GM15510 (cell line): ENCODE measurements around the gene ZNF438.

Experiments used
- POLR2A ChIP-seq: IDR thresholded peaks from 3 replicates; pipeline ENCODE4 v1.6.1; 2011; ENCODE audit warnings: borderline replicate concordance; ENCODE audit not compliant: insufficient read length; ENCODE audit errors: extremely low read depth

The ZNF438 gene

GRCh38 chr10:30832001-30832748, 199.5 kb downstream of the ZNF438 start:
- no peak for TF ChIP-seq POLR2A

- no peak for TF ChIP-seq POLR2A
Measured at GRCh38 chr10:30831426-30831825, 200.2 kb downstream of the ZNF438 start.

- no peak for TF ChIP-seq POLR2A
Measured at GRCh38 chr10:30830315-30831230, 201.1 kb downstream of the ZNF438 start.

- TF ChIP-seq POLR2A: no peak
Measured at GRCh38 chr10:30829901-30830300, 201.8 kb downstream of the ZNF438 start.

GRCh38 chr10:30828680-30829079, 203.0 kb downstream of the ZNF438 start:
- no peak for TF ChIP-seq POLR2A

GRCh38 chr10:30828164-30828563, 203.5 kb downstream of the ZNF438 start:
- TF ChIP-seq POLR2A: no peak

GRCh38 chr10:30827531-30828120, 204.0 kb downstream of the ZNF438 start:
- no peak for TF ChIP-seq POLR2A

- no peak for TF ChIP-seq POLR2A
Measured at GRCh38 chr10:30826679-30827078, 205.0 kb downstream of the ZNF438 start.

- no peak for TF ChIP-seq POLR2A
Measured at GRCh38 chr10:30825495-30825894, 206.2 kb downstream of the ZNF438 start.

GRCh38 chr10:30825022-30825421, 206.6 kb downstream of the ZNF438 start:
- no peak for TF ChIP-seq POLR2A

- no peak for TF ChIP-seq POLR2A
Measured at GRCh38 chr10:30823651-30824050, 208.0 kb downstream of the ZNF438 start.

- TF ChIP-seq POLR2A: no peak
Measured at GRCh38 chr10:30822693-30823465, 208.8 kb downstream of the ZNF438 start.

- TF ChIP-seq POLR2A: no peak
Measured at GRCh38 chr10:30821994-30822692, 209.5 kb downstream of the ZNF438 start.
